Activated naive CD4-positive, alpha-beta T cell (primary cell): Measurements from ENCODE around the gene HACD2.
"Not testable (repeated sequence)": the region's sequence is repeated elsewhere in the genome, so short reads cannot be mapped to it uniquely, and the experiment has no call there.

Experiments
- DNase-seq, 4 experiments: peaks; one replicate each; lab custom pipeline; 2025; lab: John Stamatoyannopoulos, UW

The HACD2 gene

GRCh38 chr3:123611082-123611481, 26.2 kb upstream of the HACD2 start:
- no peak for DNase-seq

GRCh38 chr3:123610331-123610730, 25.5 kb upstream of the HACD2 start:
- no peak for DNase-seq

GRCh38 chr3:123609063-123609462, 24.2 kb upstream of the HACD2 start:
- DNase-seq = no peak

GRCh38 chr3:123608263-123608937, 23.5 kb upstream of the HACD2 start:
- no peak for DNase-seq

GRCh38 chr3:123606527-123606926, 21.7 kb upstream of the HACD2 start:
- DNase-seq = no peak

GRCh38 chr3:123605789-123606234, 21.0 kb upstream of the HACD2 start:
- no peak for DNase-seq

GRCh38 chr3:123603153-123603552, 18.3 kb upstream of the HACD2 start:
- not testable (repeated sequence) for DNase-seq

- DNase-seq = no peak
Observed at GRCh38 chr3:123602325-123602724, 17.5 kb upstream of the HACD2 start.

- DNase-seq = not testable (repeated sequence)
Observed at GRCh38 chr3:123600863-123601262, 16.0 kb upstream of the HACD2 start.

GRCh38 chr3:123597561-123597960, 12.7 kb upstream of the HACD2 start:
- DNase-seq = no peak

GRCh38 chr3:123595396-123596180, 10.7 kb upstream of the HACD2 start:
- DNase-seq = no peak

- no peak for DNase-seq
Observed at GRCh38 chr3:123593381-123593780, 8.5 kb upstream of the HACD2 start.

- DNase-seq = no peak
Observed at GRCh38 chr3:123590685-123591450, 6.0 kb upstream of the HACD2 start.

GRCh38 chr3:123587401-123587800, 2.5 kb upstream of the HACD2 start:
- no peak for DNase-seq

GRCh38 chr3:123586968-123587367, 2.1 kb upstream of the HACD2 start:
- DNase-seq = no peak

GRCh38 chr3:123586131-123586530, 1.3 kb upstream of the HACD2 start:
- peak in 1 of 4 experiments; percentile 1 for DNase-seq

- DNase-seq = peak in 1 of 4 experiments; percentile 39
Observed at GRCh38 chr3:123584284-123584987, 417 bp downstream of the HACD2 start.

- DNase-seq = no peak
Observed at GRCh38 chr3:123583561-123583960, 1.3 kb downstream of the HACD2 start.

GRCh38 chr3:123582315-123582714, 2.5 kb downstream of the HACD2 start:
- no peak for DNase-seq

GRCh38 chr3:123576122-123576521, 8.7 kb downstream of the HACD2 start:
- DNase-seq = no peak

GRCh38 chr3:123571973-123572365, 12.9 kb downstream of the HACD2 start:
- no peak for DNase-seq
